CD4-positive, CD25-positive, alpha-beta regulatory T cell (primary cell): ENCODE measurements around the gene ITPKB. TPM values are rescaled to one million over a fixed set of nuclear protein-coding genes. Genes with fewer than 3 reads are reported as not detected.

Source experiments
- ATAC-seq, 2 donors: fragments of 150-1000 bp; cut with Tn5 transposase; one replicate each; pipeline ENCODE4 v1.10.0; 2021; ENCODE audit warnings: low read depth in 2 of 2, moderate number of reproducible peaks in 2 of 2, moderate library complexity in 1 of 2
- DNase-seq, 3 donors: peaks; one replicate each; pipeline versions ENCODE4 v3.0.0 to v3.0.0-alpha.2; 2012 to 2022; ENCODE audit warnings: mixed read lengths in 1 of 3
- H3K27ac ChIP-seq: one replicate; pipeline ENCODE4 v1.7.0; 2013; ENCODE audit warnings: mild to moderate bottlenecking, low read length; ENCODE audit not compliant: insufficient read depth, poor library complexity, severe bottlenecking
- H3K27me3 ChIP-seq: one replicate; pipeline ENCODE4 v1.7.0; 2013; ENCODE audit warnings: low read length; ENCODE audit not compliant: control insufficient read depth, insufficient read depth
- H3K36me3 ChIP-seq: one replicate; pipeline ENCODE4 v1.7.0; 2013; ENCODE audit warnings: mild to moderate bottlenecking, low read length, moderate library complexity; ENCODE audit not compliant: control insufficient read depth, insufficient read depth
- H3K4me1 ChIP-seq: 2 replicates; pipeline ENCODE4 v1.7.0; 2013; ENCODE audit warnings: mild to moderate bottlenecking, low read length; ENCODE audit not compliant: insufficient read depth, control insufficient read depth, poor library complexity, severe bottlenecking
- H3K4me3 ChIP-seq: one replicate; pipeline ENCODE4 v1.7.0; 2013; ENCODE audit warnings: low read depth, mild to moderate bottlenecking, low read length, moderate library complexity
- H3K9me3 ChIP-seq, 2 experiments: 1 replicate in 1 of 2; 2 replicates in 1 of 2; pipeline ENCODE4 v1.7.0; 2013; ENCODE audit warnings: low read length in 2 of 2, mild to moderate bottlenecking in 1 of 2, moderate library complexity in 1 of 2; ENCODE audit not compliant: control insufficient read depth in 2 of 2
- H3K27ac Mint-ChIP-seq, 3 donors: one replicate each; pipeline ENCODE4 v1.8.0; 2020 to 2022; ENCODE audit warnings: mild to moderate bottlenecking in 3 of 3, mixed read lengths in 3 of 3, moderate library complexity in 2 of 3
- H3K27me3 Mint-ChIP-seq: one replicate; pipeline ENCODE4 v1.8.0; 2022; ENCODE audit warnings: mild to moderate bottlenecking, mixed read lengths
- H3K36me3 Mint-ChIP-seq: one replicate; pipeline ENCODE4 v1.8.0; 2020; ENCODE audit warnings: mixed read lengths
- H3K4me1 Mint-ChIP-seq, 4 donors: one replicate each; pipeline ENCODE4 v1.8.0; 2020 to 2022; ENCODE audit warnings: mixed read lengths in 4 of 4, mild to moderate bottlenecking in 1 of 4
- H3K4me3 Mint-ChIP-seq, 4 donors: one replicate each; pipeline ENCODE4 v1.8.0; 2020 to 2022; ENCODE audit warnings: mild to moderate bottlenecking in 4 of 4, mixed read lengths in 4 of 4, moderate library complexity in 3 of 4
- H3K9me3 Mint-ChIP-seq, 7 donors: one replicate each; pipeline ENCODE4 v1.8.0; 2020 to 2022; ENCODE audit warnings: mixed read lengths in 7 of 7, mild to moderate bottlenecking in 3 of 7, moderate library complexity in 2 of 7
- polyA plus RNA-seq, 4 donors: library from polyadenylated mRNA; unstranded; fragments of 300-500 nt; fragmentation: Illumina TruSeq; gene quantifications; one replicate each; pipeline ENCODE4 v1.2.3, GENCODE V29; 2021
- total RNA-seq: library from RNA; stranded (reverse); gene quantifications from one replicate; pipeline ENCODE4 v1.2.3, GENCODE V29; 2022

The ITPKB gene
- total and polyA plus RNA-seq, 5 donors from 2014 or later = 38.5 to 216 (median 48.0) TPM

DNA sequence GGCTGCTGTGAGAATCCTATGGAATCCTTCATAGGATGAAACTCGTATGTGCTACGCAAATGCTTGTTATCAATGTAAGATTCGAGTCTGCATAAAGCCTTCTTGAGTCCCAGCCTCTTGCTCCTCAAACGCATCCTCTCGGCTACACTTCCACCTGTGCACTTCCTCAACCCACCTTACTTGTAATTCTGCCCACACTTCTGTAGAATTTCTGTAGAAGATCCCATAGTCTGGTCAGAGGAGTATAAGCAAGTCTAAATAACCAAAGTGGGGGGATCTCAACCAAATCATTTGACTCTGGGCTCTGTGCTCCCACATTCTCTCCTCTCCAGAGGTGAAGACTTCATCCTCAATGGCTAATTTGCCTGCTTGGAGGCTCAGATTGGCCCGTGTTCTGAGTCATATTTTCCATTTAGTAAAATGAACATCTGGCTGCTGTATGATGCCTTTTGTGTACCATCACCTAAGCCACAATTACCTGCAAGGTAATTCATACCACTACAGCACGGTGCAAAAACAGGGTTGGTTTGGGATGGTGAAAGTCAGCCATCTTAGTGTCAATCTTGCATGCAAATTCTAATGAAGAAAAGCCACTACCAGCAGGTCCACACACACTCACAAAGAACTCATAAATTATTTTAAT lies 63.2 kb downstream of the ITPKB start:
- H3K27me3 ChIP-seq = no peaks in the 10 kb centered on the region
- Mint-ChIP-seq H3K36me3 (peaks cover 23% of the 10 kb centered on the region), H3K27ac (peak overlapping the region; percentile 99 to 100 (median 100)), H3K27me3 (peaks cover 4% of the 10 kb centered on the region), H3K4me3 (peak overlapping the region; percentile 67 to 92 (median 81)), H3K9me3 (no peaks in the 10 kb centered on the region), H3K4me1 (peaks cover 39 to 100% (median 84%) of the 10 kb centered on the region in 4 donors)
- H3K36me3 ChIP-seq = peaks cover 16% of the 10 kb centered on the region
- peak overlapping the region; percentile 94 for H3K27ac ChIP-seq
- peak overlapping the region; percentile 81 for H3K4me3 ChIP-seq
- ATAC-seq (no peak), DNase-seq (peak in 1 of 3 donors; percentile 26)
- H3K4me1 ChIP-seq = peaks cover 99% of the 10 kb centered on the region
- no peaks in the 10 kb centered on the region for H3K9me3 ChIP-seq

DNA sequence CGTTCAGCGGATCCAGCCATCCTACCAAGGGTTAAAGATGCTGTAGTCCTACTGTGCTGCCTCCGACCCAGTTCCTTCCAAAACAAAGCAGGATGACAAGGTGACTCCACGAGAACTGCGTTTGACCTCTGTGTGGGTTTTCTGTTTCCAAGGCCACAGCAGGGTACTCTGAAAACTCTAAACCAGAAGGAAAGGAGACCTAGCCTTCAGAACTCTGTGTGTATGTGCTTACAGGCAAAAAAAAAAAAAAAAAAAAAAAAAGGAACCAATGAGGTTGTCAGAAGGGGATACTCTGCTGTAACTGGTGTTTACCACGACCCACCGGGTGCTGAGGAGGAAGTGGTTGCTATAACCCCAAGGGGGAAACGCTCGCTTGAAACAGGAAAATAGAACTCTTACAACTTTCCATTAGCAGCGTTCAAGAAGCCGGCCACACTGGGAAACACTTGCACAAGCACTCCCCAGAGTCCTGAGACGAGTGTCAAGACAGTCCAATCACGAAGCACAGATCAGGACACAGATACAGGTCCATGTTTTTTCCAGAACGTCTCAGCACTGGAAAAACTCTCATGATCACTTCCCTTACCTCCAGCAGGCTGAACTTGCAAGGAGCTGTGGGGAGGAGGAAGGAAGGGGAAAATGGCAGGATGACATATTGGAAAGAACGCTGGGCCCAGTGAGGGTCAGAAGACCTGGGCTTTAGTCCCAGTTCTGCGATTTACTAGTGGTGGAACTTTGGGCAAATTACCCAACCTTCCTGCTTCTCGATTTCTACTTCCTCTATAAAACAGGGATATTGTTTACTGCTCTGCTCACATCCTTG lies 64.0 kb downstream of the ITPKB start:
- Mint-ChIP-seq H3K9me3 (no peaks in the 10 kb centered on the region), H3K27ac (peak overlapping the region; percentile 99 to 100 (median 100)), H3K4me1 (peaks cover 35 to 100% (median 83%) of the 10 kb centered on the region in 4 donors), H3K4me3 (peak overlapping the region; percentile 81 to 93 (median 86)), H3K27me3 (peaks cover 4% of the 10 kb centered on the region), H3K36me3 (peaks cover 23% of the 10 kb centered on the region)
- H3K4me1 ChIP-seq = peaks cover 97% of the 10 kb centered on the region
- DNase-seq (peak; percentile 75 to 93 (median 87)), ATAC-seq (peak; percentile 80)
- H3K36me3 ChIP-seq = peaks cover 16% of the 10 kb centered on the region
- peak overlapping the region; percentile 94 for H3K27ac ChIP-seq
- H3K9me3 ChIP-seq = no peaks in the 10 kb centered on the region
- no peaks in the 10 kb centered on the region for H3K27me3 ChIP-seq
- H3K4me3 ChIP-seq = peak overlapping the region; percentile 81

GRCh38 chr1:226672339-226672762 lies 66.7 kb downstream of the ITPKB start:
- H3K36me3 Mint-ChIP-seq = peaks cover 23% of the 10 kb centered on the region
- peak overlapping the region; percentile 91 to 99 (median 91) for H3K27ac Mint-ChIP-seq

DNA sequence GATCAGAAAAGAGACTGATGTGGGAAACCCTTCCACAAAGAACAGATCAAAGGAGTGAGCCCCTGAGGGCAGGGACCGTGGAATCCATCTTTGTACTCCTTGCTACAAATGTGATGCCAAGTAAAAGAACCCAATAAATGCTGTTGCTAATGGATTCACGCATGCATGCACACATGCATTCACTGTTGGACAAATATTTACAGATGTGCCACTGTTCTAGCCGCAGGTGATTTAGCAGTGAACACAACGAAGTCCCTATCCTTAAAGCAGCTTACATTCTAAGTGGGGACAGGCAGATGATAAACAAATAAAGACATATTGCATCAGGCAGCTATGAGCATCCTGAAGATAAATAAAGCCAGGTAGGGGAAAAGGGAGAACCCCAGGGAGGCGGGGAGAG lies 67.8 kb downstream of the ITPKB start:
- peak overlapping the region; percentile 40 to 61 (median 46) for H3K4me3 Mint-ChIP-seq
- no peak for DNase-seq
- H3K4me1 ChIP-seq = peaks cover 90% of the 10 kb centered on the region
- H3K27ac ChIP-seq = peak overlapping the region; percentile 44
- H3K36me3 ChIP-seq = peaks cover 16% of the 10 kb centered on the region
- H3K4me3 ChIP-seq = no peak overlapping the region
- no peaks in the 10 kb centered on the region for H3K9me3 ChIP-seq
- peaks cover 26% of the 10 kb centered on the region for H3K36me3 Mint-ChIP-seq
- no peak for ATAC-seq
- H3K27me3 ChIP-seq = no peaks in the 10 kb centered on the region
- no peaks in the 10 kb centered on the region for H3K9me3 Mint-ChIP-seq
- peaks cover 20 to 76% (median 68%) of the 10 kb centered on the region in 4 donors for H3K4me1 Mint-ChIP-seq
- H3K27me3 Mint-ChIP-seq = peaks cover 4% of the 10 kb centered on the region
- H3K27ac Mint-ChIP-seq = peak overlapping the region; percentile 91 to 99 (median 91)

More at GRCh38 chr1:226672339-226672762, 66.7 kb downstream of the ITPKB start:
- no peaks in the 10 kb centered on the region for H3K9me3 ChIP-seq
- peaks cover 16% of the 10 kb centered on the region for H3K36me3 ChIP-seq
- Mint-ChIP-seq H3K27me3 (peaks cover 4% of the 10 kb centered on the region), H3K4me3 (peak overlapping the region in 3 of 4 donors; percentile 23 to 61 (median 49)), H3K9me3 (no peaks in the 10 kb centered on the region), H3K4me1 (peaks cover 25 to 78% (median 72%) of the 10 kb centered on the region in 4 donors)
- no peaks in the 10 kb centered on the region for H3K27me3 ChIP-seq
- DNase-seq (no peak), ATAC-seq (no peak)
- H3K4me1 ChIP-seq = peaks cover 90% of the 10 kb centered on the region
- peak overlapping the region; percentile 94 for H3K27ac ChIP-seq
- peak overlapping the region; percentile 4 for H3K4me3 ChIP-seq

GRCh38 chr1:226670073-226670472 lies 69.0 kb downstream of the ITPKB start:
- DNase-seq = no peak
- no peak overlapping the region for H3K27ac ChIP-seq
- no peak for ATAC-seq
- no peaks in the 10 kb centered on the region for H3K9me3 Mint-ChIP-seq
- H3K27ac Mint-ChIP-seq = peak overlapping the region in 1 of 3 donors; percentile 20
- no peaks in the 10 kb centered on the region for H3K27me3 ChIP-seq
- H3K4me1 ChIP-seq = peaks cover 86% of the 10 kb centered on the region
- H3K27me3 Mint-ChIP-seq = peaks cover 4% of the 10 kb centered on the region
- H3K4me3 ChIP-seq = peak overlapping the region; percentile 21
- peak overlapping the region in 2 of 4 donors; percentile 26 to 53 for H3K4me3 Mint-ChIP-seq
- peaks cover 16 to 73% (median 63%) of the 10 kb centered on the region in 4 donors for H3K4me1 Mint-ChIP-seq
- H3K36me3 ChIP-seq = peaks cover 20% of the 10 kb centered on the region
- peaks cover 29% of the 10 kb centered on the region for H3K36me3 Mint-ChIP-seq
- H3K9me3 ChIP-seq = no peaks in the 10 kb centered on the region

- ATAC-seq = no peak
- Histone ChIP-seq H3K27me3 (no peaks in the 10 kb centered on the region), H3K36me3 (peaks cover 19% of the 10 kb centered on the region), H3K9me3 (no peaks in the 10 kb centered on the region), H3K4me3 (no peak overlapping the region), H3K4me1 (peaks cover 69% of the 10 kb centered on the region), H3K27ac (peak overlapping the region; percentile 44)
- Mint-ChIP-seq H3K4me1 (peaks cover 24 to 74% (median 51%) of the 10 kb centered on the region in 4 donors), H3K4me3 (peak overlapping the region in 2 of 4 donors; percentile 27 to 53), H3K27me3 (no peaks in the 10 kb centered on the region), H3K36me3 (peaks cover 26% of the 10 kb centered on the region), H3K27ac (peak overlapping the region in 2 of 3 donors; percentile 20 to 46), H3K9me3 (no peaks in the 10 kb centered on the region)
- no peak for DNase-seq
Measured at GRCh38 chr1:226668173-226668560, 70.9 kb downstream of the ITPKB start.

- DNase-seq (no peak), ATAC-seq (no peak)
- H3K27me3 ChIP-seq = no peaks in the 10 kb centered on the region
- H3K36me3 Mint-ChIP-seq = peaks cover 15% of the 10 kb centered on the region
- H3K4me3 Mint-ChIP-seq = peak overlapping the region in 3 of 4 donors; percentile 60 to 63 (median 61)
- peaks cover 11% of the 10 kb centered on the region for H3K36me3 ChIP-seq
- peak overlapping the region in 2 of 3 donors; percentile 90 to 95 for H3K27ac Mint-ChIP-seq
- no peak overlapping the region for H3K4me3 ChIP-seq
- peaks cover 54% of the 10 kb centered on the region for H3K4me1 ChIP-seq
- H3K27me3 Mint-ChIP-seq = no peaks in the 10 kb centered on the region
- peak overlapping the region; percentile 39 for H3K27ac ChIP-seq
- H3K9me3 ChIP-seq = no peaks in the 10 kb centered on the region
- peaks cover 21 to 79% (median 50%) of the 10 kb centered on the region in 4 donors for H3K4me1 Mint-ChIP-seq
- H3K9me3 Mint-ChIP-seq = no peaks in the 10 kb centered on the region
Measured at GRCh38 chr1:226666692-226667091, 72.4 kb downstream of the ITPKB start.
